Endodermal cell (in vitro differentiated cells): ENCODE data around the gene BMPER. TPM values are rescaled to one million over a fixed set of nuclear protein-coding genes. Genes with fewer than 3 reads are reported as not detected.

ENCODE experiments used
- DNase-seq: peaks from one replicate; pipeline ENCODE4 v3.0.0-alpha.2; 2017
- H3K27ac ChIP-seq: 2 replicates; pipeline ENCODE4 v1.5.1; 2013; ENCODE audit warnings: mild to moderate bottlenecking, low read depth, low read length, moderate library complexity
- H3K27me3 ChIP-seq: 2 replicates; pipeline ENCODE4 v1.6.1; 2013; ENCODE audit warnings: mild to moderate bottlenecking, low read length, moderate library complexity; ENCODE audit not compliant: insufficient read depth, control insufficient read depth, poor library complexity, severe bottlenecking
- H3K36me3 ChIP-seq: 2 replicates; pipeline ENCODE4 v1.7.0; 2013; ENCODE audit warnings: mild to moderate bottlenecking, low read length, moderate library complexity; ENCODE audit not compliant: control insufficient read depth, insufficient read depth
- H3K4me1 ChIP-seq: one replicate; pipeline ENCODE4 v1.7.0; 2013; ENCODE audit warnings: low read length; ENCODE audit not compliant: control insufficient read depth, insufficient read depth
- H3K4me3 ChIP-seq: 2 replicates; pipeline ENCODE4 v1.5.1; 2013; ENCODE audit warnings: mild to moderate bottlenecking, low read length, moderate library complexity
- H3K9ac ChIP-seq: 2 replicates; pipeline ENCODE4 v1.6.1; 2013; ENCODE audit warnings: mild to moderate bottlenecking, low read length, moderate library complexity; ENCODE audit not compliant: poor library complexity, severe bottlenecking; ENCODE audit errors: extremely low read depth
- H3K9me3 ChIP-seq: 2 replicates; pipeline ENCODE4 v1.6.1; 2013; ENCODE audit warnings: mild to moderate bottlenecking, low read length, moderate library complexity; ENCODE audit not compliant: control insufficient read depth
- H3K27ac Mint-ChIP-seq: 2 replicates; pipeline ENCODE4 v1.8.0; 2020; ENCODE audit warnings: mixed read lengths
- H3K27me3 Mint-ChIP-seq: 2 replicates; pipeline ENCODE4 v1.8.0; 2021; ENCODE audit warnings: mild to moderate bottlenecking, mixed read lengths; ENCODE audit not compliant: insufficient read depth
- H3K36me3 Mint-ChIP-seq: 2 replicates; pipeline ENCODE4 v1.8.0; 2020; ENCODE audit warnings: low read depth, mixed read lengths
- H3K4me1 Mint-ChIP-seq: 2 replicates; pipeline ENCODE4 v1.8.0; 2020; ENCODE audit warnings: mixed read lengths
- H3K4me3 Mint-ChIP-seq: 2 replicates; pipeline ENCODE4 v1.8.0; 2020; ENCODE audit warnings: mild to moderate bottlenecking, moderate library complexity, mixed read lengths
- H3K9me3 Mint-ChIP-seq: 2 replicates; pipeline ENCODE4 v1.8.0; 2020; ENCODE audit warnings: mild to moderate bottlenecking, mixed read lengths
- CTCF ChIP-seq: fragments of 200-600 bp; sonication (generic); conservative IDR thresholded peaks from 2 replicates; pipeline ENCODE4 v1.5.0; 2021; ENCODE audit warnings: antibody characterized with exemption, mild to moderate bottlenecking
- WGBS, 2 experiments: methylation state at CpG; one replicate each; pipeline versions ENCODE4 v1.1.5 to v1.1.7; 2013; ENCODE audit warnings: missing lambda C conversion rate in 2 of 2, mixed read lengths in 1 of 2; ENCODE audit not compliant: insufficient coverage in 1 of 2, insufficient read length in 1 of 2; 5-methylcytosine and 5-hydroxymethylcytosine counted together
- total RNA-seq, 2 donors: library from RNA; stranded (reverse); fragmentation: NEBNext Ultra II Directional in 1 of 2; extraction: Animal tissue kit (Norgen Biotek cat#: 25700) in 1 of 2; gene quantifications; 2 replicates in 1 of 2; 3 replicates in 1 of 2; pipeline ENCODE4 v1.2.1, GENCODE V29; 2021

The BMPER gene
- total RNA-seq, 2 donors from 2014 or later: 71.2 to 72.2 TPM

- no peak overlapping the region for H3K4me3 ChIP-seq
- no peak overlapping the region for H3K9ac ChIP-seq
Observed at GRCh38 chr7:34175837-34176236, 270.5 kb downstream of the BMPER start.

DNA sequence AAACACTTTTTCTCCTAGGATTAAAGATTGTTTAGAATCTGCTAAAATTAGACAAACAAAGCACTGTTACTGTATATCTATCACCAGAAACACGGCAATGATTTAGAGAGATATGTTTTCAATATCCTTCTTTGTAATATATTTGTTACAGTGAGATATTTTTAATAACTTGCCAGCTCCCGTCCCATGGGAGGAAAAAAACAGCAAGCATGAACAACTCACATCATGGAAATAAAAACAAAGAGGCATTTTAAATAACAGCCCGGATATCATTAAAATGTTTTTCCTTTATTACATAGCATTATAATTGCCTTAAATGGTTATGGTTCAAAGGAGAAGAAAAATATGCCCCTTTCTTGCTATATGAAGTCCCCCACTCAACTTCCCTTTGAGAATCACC lies 272.1 kb downstream of the BMPER start:
- 100% methylated on average over 1 of the region's 3 CpGs; no CpG with 5 or more reads in 1 of the 2 experiments for WGBS, 2 experiments
- Mint-ChIP-seq H3K4me3 (no peak overlapping the region), H3K36me3 (peaks cover 2% of the 10 kb centered on the region), H3K27me3 (peaks cover 29% of the 10 kb centered on the region), H3K4me1 (peaks cover 2% of the 10 kb centered on the region), H3K27ac (no peak overlapping the region), H3K9me3 (peaks cover 11% of the 10 kb centered on the region)
- H3K4me3 ChIP-seq: no peak overlapping the region
- no peaks in the 10 kb centered on the region for H3K4me1 ChIP-seq
- DNase-seq: no peak
- H3K9ac ChIP-seq: no peak overlapping the region
- H3K36me3 ChIP-seq: no peaks in the 10 kb centered on the region
- H3K9me3 ChIP-seq: no peaks in the 10 kb centered on the region
- no peak overlapping the region for H3K27ac ChIP-seq
- no peaks in the 10 kb centered on the region for H3K27me3 ChIP-seq
- TF ChIP-seq CTCF: no peak

More at GRCh38 chr7:34175837-34176236, 270.5 kb downstream of the BMPER start:
- Mint-ChIP-seq H3K36me3 (peaks cover 2% of the 10 kb centered on the region), H3K27me3 (peaks cover 25% of the 10 kb centered on the region), H3K9me3 (peaks cover 11% of the 10 kb centered on the region), H3K4me3 (peak overlapping the region; percentile 82), H3K27ac (no peak overlapping the region), H3K4me1 (peaks cover 2% of the 10 kb centered on the region)
- TF ChIP-seq CTCF: no peak
- Histone ChIP-seq H3K4me1 (no peaks in the 10 kb centered on the region), H3K27me3 (no peaks in the 10 kb centered on the region), H3K9me3 (no peaks in the 10 kb centered on the region), H3K27ac (no peak overlapping the region), H3K36me3 (no peaks in the 10 kb centered on the region)
- WGBS, 2 experiments: 84% methylated on average over 3 of the region's 3 CpGs; no CpG with 5 or more reads in 1 of the 2 experiments
- no peak for DNase-seq

GRCh38 chr7:34181271-34181958 lies 276.1 kb downstream of the BMPER start:
- Mint-ChIP-seq H3K4me3 (no peak overlapping the region), H3K36me3 (no peaks in the 10 kb centered on the region), H3K4me1 (peaks cover 10% of the 10 kb centered on the region), H3K27ac (no peak overlapping the region), H3K9me3 (no peaks in the 10 kb centered on the region), H3K27me3 (peaks cover 27% of the 10 kb centered on the region)
- no peak for TF ChIP-seq CTCF
- Histone ChIP-seq H3K4me1 (no peaks in the 10 kb centered on the region), H3K4me3 (no peak overlapping the region), H3K36me3 (no peaks in the 10 kb centered on the region), H3K27me3 (no peaks in the 10 kb centered on the region), H3K27ac (no peak overlapping the region), H3K9ac (no peak overlapping the region), H3K9me3 (no peaks in the 10 kb centered on the region)
- WGBS, 2 experiments: 89 to 97% methylated on average over 3 of the region's 3 CpGs
- no peak for DNase-seq
